HepG2 (cell line): ENCODE measurements around the gene KIF6. TPM values are rescaled to one million over a fixed set of nuclear protein-coding genes. Genes with fewer than 3 reads are reported as not detected.

ENCODE experiments used
- ATAC-seq: fragments of 200-7000 bp; cut with Tn5 transposase; 3 replicates; pipeline ENCODE4 v1.9.1; 2020; ENCODE audit warnings: mild to moderate bottlenecking, moderate library complexity
- BruUV-seq: library from RNA; stranded (reverse); fragments of 400-500 nt; replicated peaks from 2 replicates; lab custom pipeline; 2021; lab: Mats Ljungman, UMichigan
- CTCF ChIA-PET: fragments of 300-600 bp; formaldehyde crosslinking; extraction: SDS; loops from one replicate; lab custom pipeline; 2021; ENCODE audit warnings: low total read pairs, inconsistent platforms, low intra/inter-chr PET ratio; lab: Yijun Ruan, JAX
- POLR2A ChIA-PET: fragments of 350-600 bp; sonication (Branson Sonifier 250); formaldehyde crosslinking; loops from one replicate; lab custom pipeline; 2020; ENCODE audit warnings: antibody characterized with exemption, inconsistent platforms; lab: Yijun Ruan, JAX
- DNase-seq: peaks from one replicate; pipeline ENCODE4 v3.0.0-alpha.2; 2015; ENCODE audit warnings: low spot score
- FAIRE-seq: peaks from 3 replicates; lab custom pipeline; 2011; peaks lifted over from hg19 to GRCh38; lab: Jason Lieb, UNC
- H2AFZ ChIP-seq: one replicate; pipeline ENCODE4 v1.6.1; 2011; ENCODE audit warnings: low read length, inconsistent platforms
- H3K27ac ChIP-seq: fragments of 300-600 bp; 3 replicates; pipeline ENCODE4 v1.8.0; 2011; ENCODE audit warnings: mixed run types, mild to moderate bottlenecking, mixed read lengths, low read length, inconsistent platforms; ENCODE audit not compliant: insufficient read depth; ENCODE audit errors: extremely low read length
- H3K27me3 ChIP-seq, 2 experiments: fragments of 200-600 bp in 1 of 2; 2 replicates in 1 of 2; 3 replicates in 1 of 2; pipeline versions ENCODE4 v1.6.0 to v1.8.0; 2011; ENCODE audit warnings: low read length in 2 of 2, mild to moderate bottlenecking in 2 of 2, moderate library complexity in 2 of 2, inconsistent platforms in 1 of 2; ENCODE audit not compliant: insufficient read depth in 2 of 2, control insufficient read depth in 1 of 2
- H3K36me3 ChIP-seq, 2 experiments: fragments of 200-600 bp in 1 of 2; replicated peaks in 1 of 2; 2 replicates in 1 of 2; 3 replicates in 1 of 2; pipeline versions ENCODE4 v1.5.1 to v1.8.0; 2011; ENCODE audit warnings: low read length in 2 of 2, inconsistent platforms in 1 of 2; ENCODE audit not compliant: insufficient read depth in 2 of 2, control insufficient read depth in 1 of 2
- H3K4me1 ChIP-seq: 2 replicates; pipeline ENCODE4 v1.5.1; 2012; ENCODE audit warnings: low read length, inconsistent platforms; ENCODE audit not compliant: insufficient read depth
- H3K4me2 ChIP-seq: 2 replicates; pipeline ENCODE4 v1.6.0; 2011; ENCODE audit warnings: low read depth, low read length, inconsistent platforms
- H3K4me3 ChIP-seq, 3 experiments: fragments of 200-600 bp in 1 of 3; sonication (generic), shearing (Covaris generic) in 1 of 3; replicated peaks in 1 of 3; 2 replicates each; pipeline ENCODE4 v1.5.1; 2011 to 2016; ENCODE audit warnings: low read length in 3 of 3, inconsistent platforms in 2 of 3, low read depth in 2 of 3, mild to moderate bottlenecking in 2 of 3, control low read depth in 1 of 3, mixed read lengths in 1 of 3; ENCODE audit not compliant: insufficient read depth in 1 of 3
- H3K79me2 ChIP-seq: one replicate; pipeline ENCODE4 v1.6.1; 2011; ENCODE audit warnings: low read length, inconsistent platforms; ENCODE audit not compliant: insufficient read depth
- H3K9ac ChIP-seq: 2 replicates; pipeline ENCODE4 v1.6.0; 2011; ENCODE audit warnings: mild to moderate bottlenecking, low read depth, low read length, inconsistent platforms; ENCODE audit not compliant: insufficient read depth
- H3K9me3 ChIP-seq: 2 replicates; pipeline ENCODE4 v1.5.1; 2012; ENCODE audit warnings: mild to moderate bottlenecking, low read length
- H4K20me1 ChIP-seq: 2 replicates; pipeline ENCODE4 v1.6.0; 2011; ENCODE audit warnings: inconsistent platforms, mild to moderate bottlenecking, low read length, moderate library complexity; ENCODE audit not compliant: insufficient read depth
- ATF7 ChIP-seq, 2 experiments: fragments of 450-650 bp in 1 of 2; sonication (generic) in 1 of 2; formaldehyde crosslinking in 1 of 2; IDR thresholded peaks; 2 replicates each; pipeline versions ENCODE4 v1.4.0 to v1.6.1; 2016 to 2020; ENCODE audit warnings: antibody characterized with exemption in 1 of 2, mild to moderate bottlenecking in 1 of 2, missing genetic modification reagents in 1 of 2
- CREM ChIP-seq, 2 experiments: sonication (generic) in 1 of 2; formaldehyde crosslinking in 1 of 2; IDR thresholded peaks; 2 replicates each; pipeline versions ENCODE4 v1.4.0 to v1.6.1; 2016 to 2020; ENCODE audit warnings: antibody characterized with exemption in 1 of 2, mild to moderate bottlenecking in 1 of 2, missing genetic modification reagents in 1 of 2
- FOXP1 ChIP-seq, 2 experiments: fragments of 450-650 bp in 1 of 2; IDR thresholded peaks; 2 replicates each; pipeline ENCODE4 v1.6.1; 2017 to 2018; ENCODE audit warnings: antibody characterized with exemption in 1 of 2
- NFYC ChIP-seq: IDR thresholded peaks from 2 replicates; pipeline ENCODE4 v1.6.1; 2016; ENCODE audit warnings: missing genetic modification reagents, missing compliant biosample characterization
- RARG ChIP-seq: sonication (generic); formaldehyde crosslinking; IDR thresholded peaks from 2 replicates; pipeline ENCODE4 v1.4.0; 2020; ENCODE audit warnings: low read depth, mild to moderate bottlenecking, missing genetic modification reagents
- RBM22 ChIP-seq: fragments of 200-400 bp; formaldehyde crosslinking; optimal IDR thresholded peaks from 2 replicates; pipeline ENCODE3; 2017; ENCODE audit warnings: mild to moderate bottlenecking, low read length, moderate library complexity
- ZNF33B ChIP-seq: sonication (generic); formaldehyde crosslinking; IDR thresholded peaks from 2 replicates; pipeline ENCODE4 v1.5.1; 2020; ENCODE audit warnings: mild to moderate bottlenecking, missing genetic modification reagents
- ZNF563 ChIP-seq: sonication (generic); formaldehyde crosslinking; IDR thresholded peaks from 2 replicates; pipeline ENCODE4 v1.8.0; 2022; ENCODE audit warnings: mild to moderate bottlenecking, moderate library complexity, missing genetic modification reagents
- ZNF841 ChIP-seq: sonication (generic); formaldehyde crosslinking; IDR thresholded peaks from 2 replicates; pipeline ENCODE4 v1.8.1; 2023; ENCODE audit warnings: missing genetic modification reagents, borderline replicate concordance
- WGBS: methylation state at CpG from one replicate; pipeline ENCODE4 v1.1.6; 2017; ENCODE audit warnings: low lambda C conversion rate; 5-methylcytosine and 5-hydroxymethylcytosine counted together
- in situ Hi-C: cut with HindIII; loops from 2 replicates; pipeline ENCODE4 v1.10.0; 2017; ENCODE audit warnings: low pct_unique_long_range_greater_than_20kb; ENCODE audit not compliant: extremely low pct_ligation_motif_present
- intact Hi-C: fragments of 100-400 bp; cut with micrococcal nuclease; formaldehyde crosslinking; loops from one replicate; pipeline ENCODE4 v1.10.0; 2022; ENCODE audit not compliant: unreplicated experiment
- polyA plus RNA-seq, 8 experiments: library from polyadenylated mRNA; depleted of rRNA in 3 of 8; stranded (reverse) in 7 of 8; unstranded in 1 of 8; fragments of >200 nt; fragmentation: Illumina TruSeq in 4 of 8; extraction: Trizol in 4 of 8; gene quantifications; 2 replicates each; pipeline versions ENCODE4 v1.2.1 to v1.2.3, GENCODE V29; 2011 to 2016; ENCODE audit warnings: low read depth in 4 of 8, missing spikeins in 1 of 8, mixed read lengths in 1 of 8; ENCODE audit not compliant: insufficient read depth in 1 of 8
- total RNA-seq, 5 experiments: library from RNA; depleted of rRNA; stranded (reverse); fragments of >200 nt; fragmentation: Illumina TruSeq; extraction: Trizol; gene quantifications; 2 replicates each; pipeline ENCODE4 v1.2.3, GENCODE V29; 2016; ENCODE audit warnings: low read depth in 1 of 5
- TF ChIP-seq, protein P1 (sequence below): sonication (generic); formaldehyde crosslinking; IDR thresholded peaks from 2 replicates; pipeline ENCODE4 v1.5.0; 2020; ENCODE audit warnings: missing genetic modification reagents
- TF ChIP-seq, protein P2 (sequence below): sonication (generic); formaldehyde crosslinking; IDR thresholded peaks from 2 replicates; pipeline ENCODE4 v1.8.1; 2023; ENCODE audit warnings: missing genetic modification reagents, inconsistent platforms, borderline replicate concordance

Gene KIF6
- total and polyA plus RNA-seq, 2 of the 13 experiments (the other 11 are each of a cell fraction or from before 2014, with no cell fraction given) = 0.04 to 0.27 TPM

DNA sequence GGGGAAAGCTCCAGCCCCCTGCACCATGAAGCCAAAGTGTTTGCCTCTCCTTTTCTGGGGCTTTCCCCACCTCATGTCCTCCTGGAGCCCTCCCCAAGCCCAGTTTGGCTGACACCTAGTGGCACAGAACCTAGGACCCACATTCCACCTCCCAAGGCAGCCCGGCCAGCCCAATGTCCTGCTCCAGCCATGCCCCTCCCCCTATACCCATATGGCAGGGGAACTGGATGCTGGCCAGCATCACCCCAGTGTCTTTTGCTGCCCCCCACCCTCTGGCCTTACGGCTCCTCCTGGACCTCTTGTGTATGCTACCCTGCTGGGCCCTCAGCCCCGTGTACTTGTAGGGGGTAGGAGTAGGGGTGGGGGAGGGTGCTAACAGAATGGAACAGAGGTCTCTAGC lies 170.1 kb downstream of the KIF6 start:
- FAIRE-seq (no peak), ATAC-seq (no peak), DNase-seq (no peak)
- Histone ChIP-seq H3K9ac (no peak overlapping the region), H3K27me3 (no peaks in the 10 kb centered on the region; a peak in 2 of 5 replicates), H3K4me1 (no peaks in the 10 kb centered on the region), H2AFZ (no peak overlapping the region), H3K27ac (no peak overlapping the region), H3K4me2 (no peak overlapping the region), H4K20me1 (no peaks in the 10 kb centered on the region), H3K4me3 (no peak overlapping the region), H3K79me2 (no peaks in the 10 kb centered on the region), H3K9me3 (no peaks in the 10 kb centered on the region), H3K36me3 (no peaks in the 10 kb centered on the region)
- 17% methylated on average over 3 of the region's 3 CpGs for WGBS
- in situ Hi-C loops = no loop called here
- intact Hi-C loops = no loop called here
- no TSS peak for BruUV-seq
- ChIA-PET POLR2A (no interaction called here), CTCF (no interaction called here)
- TF ChIP-seq NFYC (CRISPR knock-in tag) (no peak), ZNF563 (no peak), ZNF841 (CRISPR knock-in tag) (no peak), ATF7 (IDR thresholded peaks at IDR 0.05) (no peak), ATF7 (CRISPR knock-in tag; IDR thresholded peaks at IDR 0.05) (no peak), FOXP1 (IDR thresholded peaks at IDR 0.05) (no peak), FOXP1 (CRISPR knock-in tag; IDR thresholded peaks at IDR 0.05) (no peak), RBM22 (no peak), CREM (IDR thresholded peaks at IDR 0.05) (no peak), CREM (CRISPR knock-in tag; IDR thresholded peaks at IDR 0.05) (no peak), ZNF33B (CRISPR knock-in tag) (no peak), RARG (CRISPR knock-in tag) (no peak)
- TF ChIP-seq, protein P1, sequence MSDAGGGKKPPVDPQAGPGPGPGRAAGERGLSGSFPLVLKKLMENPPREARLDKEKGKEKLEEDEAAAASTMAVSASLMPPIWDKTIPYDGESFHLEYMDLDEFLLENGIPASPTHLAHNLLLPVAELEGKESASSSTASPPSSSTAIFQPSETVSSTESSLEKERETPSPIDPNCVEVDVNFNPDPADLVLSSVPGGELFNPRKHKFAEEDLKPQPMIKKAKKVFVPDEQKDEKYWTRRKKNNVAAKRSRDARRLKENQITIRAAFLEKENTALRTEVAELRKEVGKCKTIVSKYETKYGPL (CRISPR knock-in tag) = no peak
- TF ChIP-seq, protein P2, sequence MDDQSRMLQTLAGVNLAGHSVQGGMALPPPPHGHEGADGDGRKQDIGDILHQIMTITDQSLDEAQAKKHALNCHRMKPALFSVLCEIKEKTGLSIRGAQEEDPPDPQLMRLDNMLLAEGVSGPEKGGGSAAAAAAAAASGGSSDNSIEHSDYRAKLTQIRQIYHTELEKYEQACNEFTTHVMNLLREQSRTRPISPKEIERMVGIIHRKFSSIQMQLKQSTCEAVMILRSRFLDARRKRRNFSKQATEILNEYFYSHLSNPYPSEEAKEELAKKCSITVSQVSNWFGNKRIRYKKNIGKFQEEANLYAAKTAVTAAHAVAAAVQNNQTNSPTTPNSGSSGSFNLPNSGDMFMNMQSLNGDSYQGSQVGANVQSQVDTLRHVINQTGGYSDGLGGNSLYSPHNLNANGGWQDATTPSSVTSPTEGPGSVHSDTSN (CRISPR knock-in tag) = no peak
